ENCODE measurements around the gene HYAL1.

GRCh38 chr3:50273689-50274065, 29.7 kb downstream of the HYAL1 start:
- TF ChIP-seq CTCF (IDR thresholded peaks at IDR 0.05) (no peak), POLR2A (IDR thresholded peaks at IDR 0.05) (no peak)
